ENCODE results near the gene APH1B.

APH1B gene

DNA sequence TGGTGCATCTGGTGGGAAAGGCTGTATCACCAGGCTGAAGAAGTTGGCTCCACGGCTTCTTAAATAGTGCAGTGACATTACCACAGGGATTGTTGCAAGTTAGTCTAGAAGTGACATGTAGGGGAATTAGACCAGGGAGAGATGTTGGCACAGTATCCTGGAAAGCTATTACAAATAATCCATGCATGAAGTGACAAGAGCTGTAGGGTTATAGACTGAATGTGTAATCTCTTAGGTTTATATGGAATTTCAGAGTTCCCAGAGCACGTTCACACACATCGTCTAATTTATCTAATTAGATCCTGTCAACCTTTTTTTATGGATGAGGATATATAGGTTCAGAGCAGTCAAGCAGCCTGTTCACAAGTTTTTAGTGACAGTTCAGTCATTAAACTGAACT, 37.3 kb upstream of the APH1B start:
- Histone ChIP-seq H3K79me1 (replicated peaks; ENCODE audit: low read length, poor library complexity, severe bottlenecking) (peaks cover 13% of the 10 kb centered on the region), H3K4me1 (ENCODE audit: control insufficient read depth, insufficient read depth, low read depth, low read length) (peaks cover 6% of the 10 kb centered on the region), H3K36me3 (ENCODE audit: control insufficient read depth in 1 of 2, insufficient read depth in 2 of 2, low read depth in 1 of 2, low read length in 2 of 2) (no peaks in the 10 kb centered on the region), H2BK15ac (ENCODE audit: low read depth, poor library complexity, severe bottlenecking) (no peak overlapping the region), H3K9me3 (ENCODE audit: control insufficient read depth, low read length) (no peaks in the 10 kb centered on the region), H4K8ac (ENCODE audit: low read length) (no peak overlapping the region), H3K27me3 (ENCODE audit: control insufficient read depth in 1 of 2, insufficient read depth in 1 of 2, low read length in 2 of 2) (no peaks in the 10 kb centered on the region), H3K9ac (ENCODE audit: low read length) (no peak overlapping the region), H2BK120ac (ENCODE audit: low read depth, low read length) (no peak overlapping the region), H2BK5ac (ENCODE audit: low read depth, low read length, poor library complexity, severe bottlenecking) (no peak overlapping the region), H2BK12ac (ENCODE audit: low read length in 2 of 2) (no peak overlapping the region), H2AFZ (ENCODE audit: low read depth, low read length) (no peak overlapping the region), H3K23ac (ENCODE audit: low read length in 2 of 2) (no peak overlapping the region), H2AK5ac (ENCODE audit: low read length, severe bottlenecking) (no peak overlapping the region), H3K14ac (ENCODE audit: low read length in 2 of 2) (no peak overlapping the region), H3K4ac (ENCODE audit: low read depth in 1 of 2, low read length in 2 of 2) (no peak overlapping the region), H3K18ac (ENCODE audit: low read depth in 1 of 2, low read length in 2 of 2) (no peak overlapping the region), H4K91ac (ENCODE audit: low read length) (no peak overlapping the region), H3K27ac (ENCODE audit: low read length, poor library complexity, severe bottlenecking) (no peak overlapping the region), H3K4me2 (ENCODE audit: low read length, poor library complexity, severe bottlenecking) (no peak overlapping the region), H3K4me3 (ENCODE audit: insufficient read depth in 1 of 2, low read depth in 1 of 2, low read length in 2 of 2) (no peak overlapping the region)
- whole genome bisulfite sequencing, result 98% methylated on average over 1 of the region's 3 CpGs
- no peak for DNase-seq

- 100% methylated on average over 1 of the region's 1 CpG for WGBS
- Histone ChIP-seq H3K23ac (ENCODE audit: low read length in 2 of 2) (no peak overlapping the region), H2BK120ac (ENCODE audit: low read depth, low read length) (no peak overlapping the region), H3K4me1 (ENCODE audit: control insufficient read depth, insufficient read depth, low read depth, low read length) (peaks cover 6% of the 10 kb centered on the region), H3K14ac (ENCODE audit: low read length in 2 of 2) (no peak overlapping the region), H2BK5ac (ENCODE audit: low read depth, low read length, poor library complexity, severe bottlenecking) (no peak overlapping the region), H3K9me3 (ENCODE audit: control insufficient read depth, low read length) (no peaks in the 10 kb centered on the region), H3K27ac (ENCODE audit: low read length, poor library complexity, severe bottlenecking) (no peak overlapping the region), H2AK5ac (ENCODE audit: low read length, severe bottlenecking) (no peak overlapping the region), H2AFZ (ENCODE audit: low read depth, low read length) (no peak overlapping the region), H3K27me3 (ENCODE audit: control insufficient read depth in 1 of 2, insufficient read depth in 1 of 2, low read length in 2 of 2) (no peaks in the 10 kb centered on the region), H4K91ac (ENCODE audit: low read length) (no peak overlapping the region), H2BK12ac (ENCODE audit: low read length in 2 of 2) (no peak overlapping the region), H3K4me2 (ENCODE audit: low read length, poor library complexity, severe bottlenecking) (no peak overlapping the region), H3K79me1 (replicated peaks; ENCODE audit: low read length, poor library complexity, severe bottlenecking) (peaks cover 16% of the 10 kb centered on the region), H3K4ac (ENCODE audit: low read depth in 1 of 2, low read length in 2 of 2) (no peak overlapping the region), H3K4me3 (ENCODE audit: insufficient read depth in 1 of 2, low read depth in 1 of 2, low read length in 2 of 2) (no peak overlapping the region), H4K8ac (ENCODE audit: low read length) (no peak overlapping the region), H3K36me3 (ENCODE audit: control insufficient read depth in 1 of 2, insufficient read depth in 2 of 2, low read depth in 1 of 2, low read length in 2 of 2) (peaks cover 0 to 3% of the 10 kb centered on the region in 2 experiments), H2BK15ac (ENCODE audit: low read depth, poor library complexity, severe bottlenecking) (no peak overlapping the region), H3K18ac (ENCODE audit: low read depth in 1 of 2, low read length in 2 of 2) (no peak overlapping the region), H3K9ac (ENCODE audit: low read length) (no peak overlapping the region)
- no peak for DNase-seq
Measured at GRCh38 chr15:63241316-63241715, 36.1 kb upstream of the APH1B start.

DNA sequence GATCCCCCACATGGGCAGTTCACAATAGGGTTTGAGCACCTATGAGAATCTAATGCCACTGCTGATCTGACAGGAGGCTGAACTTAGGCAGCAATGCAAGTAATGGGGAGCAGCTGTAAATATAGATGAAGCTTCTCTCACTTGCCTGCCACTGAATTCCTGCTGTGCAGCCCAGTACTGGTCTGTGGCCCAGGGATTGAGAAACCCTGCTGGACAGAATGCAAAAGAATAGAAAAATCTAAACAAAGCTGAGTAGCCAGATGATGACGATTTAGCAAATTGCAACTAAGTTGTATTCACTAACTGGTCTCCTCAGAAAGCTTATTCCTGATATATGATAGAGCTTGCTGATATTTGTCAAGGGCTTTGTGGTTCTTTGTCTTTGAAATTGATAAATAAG, 34.3 kb upstream of the APH1B start:
- no peak overlapping the region for H3K4me3 ChIP-seq (ENCODE audit: insufficient read depth in 1 of 2, low read depth in 1 of 2, low read length in 2 of 2)
- H2AK5ac ChIP-seq (ENCODE audit: low read length, severe bottlenecking), result peak overlapping the region; percentile 70
- H3K4ac ChIP-seq (ENCODE audit: low read depth in 1 of 2, low read length in 2 of 2), result no peak overlapping the region
- peaks cover 6% of the 10 kb centered on the region for H3K4me1 ChIP-seq (ENCODE audit: control insufficient read depth, insufficient read depth, low read depth, low read length)
- no peak overlapping the region for H3K27ac ChIP-seq (ENCODE audit: low read length, poor library complexity, severe bottlenecking)
- H4K8ac ChIP-seq (ENCODE audit: low read length), result peak overlapping the region; percentile 14
- no peak overlapping the region for H4K91ac ChIP-seq (ENCODE audit: low read length)
- peaks cover 2 to 6% of the 10 kb centered on the region in 2 experiments for H3K36me3 ChIP-seq (ENCODE audit: control insufficient read depth in 1 of 2, insufficient read depth in 2 of 2, low read depth in 1 of 2, low read length in 2 of 2)
- no peak overlapping the region for H2AFZ ChIP-seq (ENCODE audit: low read depth, low read length)
- DNase-seq, result no peak
- no peak overlapping the region for H2BK12ac ChIP-seq (ENCODE audit: low read length in 2 of 2)
- H2BK5ac ChIP-seq (ENCODE audit: low read depth, low read length, poor library complexity, severe bottlenecking), result peak overlapping the region; percentile 40
- no CpG with 5 or more reads among the region's 1 CpG for WGBS
- no peak overlapping the region for H3K23ac ChIP-seq (ENCODE audit: low read length in 2 of 2)
- H3K27me3 ChIP-seq (ENCODE audit: control insufficient read depth in 1 of 2, insufficient read depth in 1 of 2, low read length in 2 of 2), result no peaks in the 10 kb centered on the region
- no peak overlapping the region for H3K18ac ChIP-seq (ENCODE audit: low read depth in 1 of 2, low read length in 2 of 2)
- no peak overlapping the region for H3K14ac ChIP-seq (ENCODE audit: low read length in 2 of 2)
- H3K79me1 ChIP-seq (replicated peaks; ENCODE audit: low read length, poor library complexity, severe bottlenecking), result peaks cover 25% of the 10 kb centered on the region
- H3K9me3 ChIP-seq (ENCODE audit: control insufficient read depth, low read length), result no peaks in the 10 kb centered on the region
- no peak overlapping the region for H3K4me2 ChIP-seq (ENCODE audit: low read length, poor library complexity, severe bottlenecking)
- H2BK15ac ChIP-seq (ENCODE audit: low read depth, poor library complexity, severe bottlenecking), result no peak overlapping the region
- H3K9ac ChIP-seq (ENCODE audit: low read length), result peak overlapping the region; percentile 53
- H2BK120ac ChIP-seq (ENCODE audit: low read depth, low read length), result no peak overlapping the region

DNA sequence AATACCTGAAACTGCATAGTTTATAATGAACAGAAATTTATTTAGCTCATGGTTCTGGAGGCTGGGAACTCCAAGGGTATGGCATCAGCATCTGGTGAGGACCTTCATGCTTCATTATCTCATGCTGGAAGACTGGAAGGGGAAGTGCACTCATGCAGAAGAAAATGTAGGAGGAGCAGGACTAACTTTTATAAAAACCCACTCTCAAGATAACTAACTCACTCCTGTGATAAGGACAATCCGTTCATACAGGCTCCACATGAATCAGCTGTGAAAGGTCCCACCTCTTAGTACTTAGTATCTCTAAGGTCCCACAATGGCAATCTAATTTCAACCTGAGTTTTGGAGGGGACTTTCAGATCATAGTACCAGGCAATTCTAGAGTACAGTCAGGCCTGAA, 33.6 kb upstream of the APH1B start:
- H3K27ac ChIP-seq (ENCODE audit: low read length, poor library complexity, severe bottlenecking), result peak overlapping the region; percentile 74
- peaks cover 6% of the 10 kb centered on the region for H3K4me1 ChIP-seq (ENCODE audit: control insufficient read depth, insufficient read depth, low read depth, low read length)
- H2AFZ ChIP-seq (ENCODE audit: low read depth, low read length), result no peak overlapping the region
- H4K8ac ChIP-seq (ENCODE audit: low read length), result no peak overlapping the region
- no peak overlapping the region for H2BK15ac ChIP-seq (ENCODE audit: low read depth, poor library complexity, severe bottlenecking)
- no peak overlapping the region for H4K91ac ChIP-seq (ENCODE audit: low read length)
- H3K4ac ChIP-seq (ENCODE audit: low read depth in 1 of 2, low read length in 2 of 2), result no peak overlapping the region
- H2BK120ac ChIP-seq (ENCODE audit: low read depth, low read length), result no peak overlapping the region
- H3K27me3 ChIP-seq (ENCODE audit: control insufficient read depth in 1 of 2, insufficient read depth in 1 of 2, low read length in 2 of 2), result no peaks in the 10 kb centered on the region
- H3K4me3 ChIP-seq (ENCODE audit: insufficient read depth in 1 of 2, low read depth in 1 of 2, low read length in 2 of 2), result no peak overlapping the region
- no peak overlapping the region for H2AK5ac ChIP-seq (ENCODE audit: low read length, severe bottlenecking)
- peak overlapping the region; percentile 53 for H3K9ac ChIP-seq (ENCODE audit: low read length)
- no peak overlapping the region for H3K23ac ChIP-seq (ENCODE audit: low read length in 2 of 2)
- 73% methylated on average over 1 of the region's 1 CpG for WGBS
- H2BK12ac ChIP-seq (ENCODE audit: low read length in 2 of 2), result no peak overlapping the region
- H3K18ac ChIP-seq (ENCODE audit: low read depth in 1 of 2, low read length in 2 of 2), result no peak overlapping the region
- H3K14ac ChIP-seq (ENCODE audit: low read length in 2 of 2), result no peak overlapping the region
- H3K36me3 ChIP-seq (ENCODE audit: control insufficient read depth in 1 of 2, insufficient read depth in 2 of 2, low read depth in 1 of 2, low read length in 2 of 2), result peaks cover 2 to 6% of the 10 kb centered on the region in 2 experiments
- no peaks in the 10 kb centered on the region for H3K9me3 ChIP-seq (ENCODE audit: control insufficient read depth, low read length)
- H3K4me2 ChIP-seq (ENCODE audit: low read length, poor library complexity, severe bottlenecking), result no peak overlapping the region
- no peak for DNase-seq
- peaks cover 26% of the 10 kb centered on the region for H3K79me1 ChIP-seq (replicated peaks; ENCODE audit: low read length, poor library complexity, severe bottlenecking)
- H2BK5ac ChIP-seq (ENCODE audit: low read depth, low read length, poor library complexity, severe bottlenecking), result no peak overlapping the region
